NCI-H2196 treated with DMSO at 0.1 percent for 48 hours (cell line): ENCODE results near the gene FEM1A.
A peak's percentile ranks its signal among the peaks of the same experiment; 100 is the strongest.
"Not testable (repeated sequence)": the region's sequence is repeated elsewhere in the genome, so short reads cannot be mapped to it uniquely, and the experiment has no call there.

Experiments used
- DNase-seq: peaks from one replicate; lab custom pipeline; 2025; ENCODE audit not compliant: unreplicated experiment; lab: John Stamatoyannopoulos, UW

Gene FEM1A

DNA sequence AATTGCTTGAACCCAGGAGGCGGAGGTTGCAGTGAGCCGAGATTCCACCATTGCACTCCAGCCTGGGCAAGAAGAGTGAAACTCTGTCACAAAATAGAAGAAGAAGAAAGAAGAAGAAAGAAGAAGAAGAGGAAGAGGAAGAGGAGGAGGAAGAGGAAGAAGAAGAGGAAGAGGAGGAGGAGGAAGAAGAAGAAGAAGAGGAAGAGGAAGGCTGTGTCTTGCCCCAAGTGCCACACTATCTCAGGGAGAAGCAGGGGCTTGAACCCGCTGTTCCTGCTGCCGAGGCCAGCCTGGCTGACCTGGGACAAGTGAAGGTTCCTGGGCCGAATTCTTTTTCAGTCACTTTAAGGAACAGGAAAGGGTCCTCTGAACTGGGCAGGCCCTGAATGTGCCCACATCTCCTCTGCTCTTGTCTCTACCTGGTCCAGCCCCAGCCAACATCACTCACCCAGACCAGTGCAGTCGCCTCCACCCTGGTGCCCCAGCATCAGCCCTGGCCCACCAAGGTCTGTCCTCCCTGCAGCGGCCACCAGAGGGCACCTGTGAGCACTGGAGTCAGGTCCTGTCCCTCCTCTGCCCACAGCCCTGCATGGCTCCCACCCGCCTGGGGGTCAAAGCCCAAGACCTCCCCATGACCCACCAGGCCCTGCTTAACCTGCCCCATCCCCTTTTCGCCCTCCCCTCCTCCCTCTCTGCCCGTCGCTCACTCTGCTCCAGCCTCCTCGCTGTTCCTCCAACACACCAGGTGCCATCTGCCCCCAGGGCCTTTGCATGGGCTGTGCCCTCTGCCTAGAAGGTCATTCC, 20.0 kb downstream of the FEM1A start:
- DNase-seq, result peak; percentile 12

GRCh38 chr19:4814625-4815425, 23.3 kb downstream of the FEM1A start:
- no peak for DNase-seq

DNA sequence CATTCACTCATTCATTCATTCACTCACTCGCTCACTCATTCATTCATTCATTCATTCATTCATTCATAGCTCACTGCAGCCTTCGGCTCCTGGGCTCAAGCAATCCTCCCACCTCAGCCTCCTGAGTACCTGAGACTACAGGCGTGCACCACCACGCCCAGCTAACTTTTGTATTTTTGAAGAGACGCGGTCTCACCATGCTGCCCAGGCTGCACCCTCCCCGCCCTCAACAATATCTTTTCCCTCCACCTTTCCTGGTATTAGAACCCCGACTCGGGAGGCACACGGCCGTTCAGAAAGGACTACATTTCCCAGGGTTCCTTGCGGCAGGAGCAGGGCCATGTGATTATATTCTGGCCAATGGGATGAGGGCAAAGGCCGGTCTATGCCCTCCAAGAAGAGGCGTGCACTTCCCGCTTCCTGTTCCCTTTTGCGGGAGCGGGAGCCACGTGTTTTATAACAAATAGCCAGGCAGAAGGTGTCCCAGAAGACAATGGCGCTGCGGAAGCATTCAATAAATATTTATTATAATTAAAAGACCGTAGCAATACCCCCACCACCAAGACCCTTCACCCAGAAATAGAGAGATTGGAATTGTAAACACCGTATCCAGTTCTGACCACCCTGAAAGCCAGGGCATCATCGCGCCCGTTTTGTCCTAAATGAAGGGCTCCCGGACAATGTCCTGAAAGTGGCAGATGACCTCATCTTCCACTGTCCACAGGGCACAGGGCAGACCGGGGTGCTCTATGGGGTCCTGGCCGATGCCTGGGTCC, 24.1 kb downstream of the FEM1A start:
- DNase-seq, result peak; percentile 96

GRCh38 chr19:4816202-4816949, 24.8 kb downstream of the FEM1A start:
- peak; percentile 78 for DNase-seq

GRCh38 chr19:4816950-4817278, 25.4 kb downstream of the FEM1A start:
- no peak for DNase-seq

GRCh38 chr19:4817467-4818277, 26.1 kb downstream of the FEM1A start:
- no peak for DNase-seq

DNA sequence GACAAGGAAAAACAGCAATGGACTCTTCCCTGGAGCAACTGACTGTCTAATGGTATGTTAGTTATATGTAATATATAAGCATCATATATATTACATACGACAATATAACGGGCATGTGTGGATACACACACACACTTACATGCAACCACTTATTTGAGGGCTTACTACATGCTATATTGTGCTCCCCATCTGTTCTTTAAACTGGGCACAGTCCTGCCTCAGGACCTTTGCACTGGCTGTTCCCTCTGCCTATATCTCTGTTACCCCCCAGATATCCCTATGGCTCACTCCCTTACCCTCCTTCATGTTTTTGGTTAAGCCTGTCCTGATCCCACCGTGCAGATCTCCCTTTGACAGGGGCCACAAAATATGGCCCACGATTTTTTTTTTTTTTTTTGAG, 29.7 kb downstream of the FEM1A start:
- no peak for DNase-seq

DNA sequence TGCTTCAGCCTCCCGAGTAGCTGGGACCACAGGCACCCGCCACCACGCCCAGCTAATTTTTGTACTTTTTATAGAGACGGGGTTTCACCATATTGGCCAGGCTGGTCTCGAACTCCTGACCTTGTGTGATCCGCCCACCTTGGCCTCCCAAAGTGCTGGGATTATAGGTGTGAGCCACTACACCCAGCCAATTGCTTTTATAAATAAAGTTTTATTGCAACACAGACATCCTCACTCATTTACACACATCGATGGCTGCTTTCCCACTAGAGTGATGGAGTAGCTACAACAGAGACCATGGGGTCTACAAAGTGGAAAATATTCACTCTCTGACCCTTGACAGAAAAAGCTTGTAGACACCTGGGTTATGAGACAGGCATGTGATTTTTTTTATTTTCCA, 30.8 kb downstream of the FEM1A start:
- DNase-seq, result not testable (repeated sequence)

GRCh38 chr19:4823577-4823976, 32.0 kb downstream of the FEM1A start:
- DNase-seq, result no peak

DNA sequence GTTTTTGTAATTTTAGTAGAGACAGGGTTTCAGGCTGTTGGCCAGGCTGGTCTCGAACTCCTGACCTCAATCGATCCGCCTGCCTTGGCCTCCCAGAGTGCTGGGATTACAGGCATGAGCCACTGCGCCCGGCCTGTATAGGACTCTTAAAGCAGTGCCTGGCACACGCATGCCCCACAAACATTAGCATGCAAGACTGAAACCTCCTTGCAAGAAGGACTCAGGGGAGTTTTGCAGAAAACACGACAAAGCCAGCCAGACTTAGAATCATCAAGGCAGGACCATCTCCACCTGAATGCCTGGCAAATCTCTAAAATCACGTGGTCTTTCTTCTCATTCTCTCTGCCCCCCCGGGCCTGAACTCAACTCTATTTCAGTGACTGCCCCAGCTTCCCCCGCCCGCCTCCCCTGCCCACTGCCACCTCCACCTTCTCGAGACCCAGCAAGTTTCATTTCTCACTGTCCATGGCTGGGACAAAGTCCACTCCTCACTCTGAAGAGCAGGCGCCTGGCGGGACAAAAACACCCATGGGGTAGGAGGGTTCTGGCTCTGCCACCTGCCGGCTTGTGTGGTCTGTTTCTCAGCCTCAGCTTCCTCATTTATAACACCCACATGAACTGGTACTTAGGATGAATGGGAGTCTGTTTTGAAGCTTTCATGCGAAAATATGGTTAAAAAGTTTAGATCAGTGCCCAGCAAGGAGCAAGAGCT, 37.6 kb downstream of the FEM1A start:
- no peak for DNase-seq

GRCh38 chr19:4830332-4830731, 38.8 kb downstream of the FEM1A start:
- DNase-seq, result no peak

DNA sequence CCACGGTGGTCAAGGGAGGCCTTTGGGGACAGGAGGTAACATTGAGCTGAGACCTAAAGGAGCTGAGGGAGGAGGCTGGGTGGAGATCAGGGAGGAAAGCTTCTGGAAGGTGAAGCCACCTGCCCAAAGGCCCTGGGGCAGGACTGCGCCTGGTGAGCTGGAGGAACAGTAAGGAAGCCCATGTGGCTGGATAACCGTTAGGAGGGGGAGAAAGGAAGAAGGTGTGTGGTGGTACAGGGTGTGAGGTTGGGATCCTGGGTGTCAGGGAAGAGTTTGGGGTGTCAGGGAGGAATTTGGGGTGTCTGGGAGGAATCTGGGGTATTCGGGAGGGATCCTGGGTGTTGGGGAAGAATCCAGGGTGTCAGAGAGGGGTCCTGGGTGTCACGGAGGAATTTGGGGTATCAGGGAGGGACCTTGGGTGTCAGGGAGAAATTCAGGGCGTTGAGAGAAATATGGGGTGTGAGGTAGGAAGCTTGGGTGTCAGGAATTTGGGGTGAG, 39.3 kb downstream of the FEM1A start:
- no peak for DNase-seq

DNA sequence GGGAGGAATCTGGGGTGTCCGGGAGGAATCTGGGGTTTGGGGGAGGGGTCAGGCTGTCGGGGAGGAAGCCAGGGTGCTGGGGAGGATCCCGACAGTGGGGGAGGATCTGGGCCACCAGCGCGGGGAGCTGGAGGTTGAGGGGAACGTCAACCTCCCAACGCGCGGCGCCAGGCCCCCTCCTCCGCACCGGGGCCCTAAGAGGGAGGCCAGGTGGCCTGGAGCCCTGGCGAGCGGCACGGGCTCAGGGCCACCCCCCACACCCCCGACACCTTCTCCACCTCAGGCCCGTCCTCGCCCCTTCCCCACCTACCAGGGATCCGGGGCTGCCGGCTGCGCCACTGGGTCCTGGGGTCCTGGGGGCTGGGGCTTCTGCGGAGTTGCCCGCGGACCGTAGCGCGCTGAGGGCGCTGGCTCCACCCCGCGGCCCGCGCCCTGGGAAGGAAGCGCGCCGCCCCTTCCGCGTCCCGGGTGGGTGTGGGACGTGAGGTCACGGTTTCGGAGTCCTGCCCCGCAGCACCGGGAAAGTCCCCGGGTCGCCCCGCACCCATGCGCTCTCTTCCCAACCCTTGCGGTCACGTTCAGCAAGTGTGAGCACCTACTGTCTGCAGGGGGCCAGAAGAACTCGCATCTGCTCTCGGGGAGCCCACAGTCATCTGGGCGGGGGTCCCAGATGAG, 39.9 kb downstream of the FEM1A start, which contains the start of gene TICAM1:
TICAM1 (minus strand) TSS at position 409 of the 675 bp plus-strand sequence. CDS start 13,335 bp downstream, outside the sequence.
- DNase-seq, result no peak

GRCh38 chr19:4831979-4832340, 40.4 kb downstream of the FEM1A start:
- DNase-seq, result not testable (repeated sequence)

DNA sequence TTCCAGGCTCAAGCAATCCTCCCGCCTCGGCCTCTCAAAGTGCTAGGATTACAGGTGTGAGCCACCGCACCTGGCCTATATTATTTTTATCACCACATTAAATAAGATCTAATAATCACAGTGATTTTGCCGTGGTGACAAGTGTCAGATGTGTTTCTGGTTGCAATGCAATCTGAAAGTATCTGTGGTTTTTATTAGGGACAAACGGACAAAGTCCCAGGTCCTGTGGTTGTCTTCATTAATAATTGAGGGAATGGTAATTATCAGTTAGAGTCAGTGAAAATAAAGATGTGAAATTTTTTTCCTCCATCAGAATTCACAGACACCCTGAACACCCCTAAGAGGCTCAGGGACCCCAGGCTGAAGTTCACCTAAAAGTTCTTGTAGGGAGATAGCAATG, 41.2 kb downstream of the FEM1A start:
- no peak for DNase-seq

GRCh38 chr19:4839192-4839591, 47.7 kb downstream of the FEM1A start:
- DNase-seq, result no peak

- no peak for DNase-seq
Measured at GRCh38 chr19:4843647-4843965, 52.1 kb downstream of the FEM1A start.

DNA sequence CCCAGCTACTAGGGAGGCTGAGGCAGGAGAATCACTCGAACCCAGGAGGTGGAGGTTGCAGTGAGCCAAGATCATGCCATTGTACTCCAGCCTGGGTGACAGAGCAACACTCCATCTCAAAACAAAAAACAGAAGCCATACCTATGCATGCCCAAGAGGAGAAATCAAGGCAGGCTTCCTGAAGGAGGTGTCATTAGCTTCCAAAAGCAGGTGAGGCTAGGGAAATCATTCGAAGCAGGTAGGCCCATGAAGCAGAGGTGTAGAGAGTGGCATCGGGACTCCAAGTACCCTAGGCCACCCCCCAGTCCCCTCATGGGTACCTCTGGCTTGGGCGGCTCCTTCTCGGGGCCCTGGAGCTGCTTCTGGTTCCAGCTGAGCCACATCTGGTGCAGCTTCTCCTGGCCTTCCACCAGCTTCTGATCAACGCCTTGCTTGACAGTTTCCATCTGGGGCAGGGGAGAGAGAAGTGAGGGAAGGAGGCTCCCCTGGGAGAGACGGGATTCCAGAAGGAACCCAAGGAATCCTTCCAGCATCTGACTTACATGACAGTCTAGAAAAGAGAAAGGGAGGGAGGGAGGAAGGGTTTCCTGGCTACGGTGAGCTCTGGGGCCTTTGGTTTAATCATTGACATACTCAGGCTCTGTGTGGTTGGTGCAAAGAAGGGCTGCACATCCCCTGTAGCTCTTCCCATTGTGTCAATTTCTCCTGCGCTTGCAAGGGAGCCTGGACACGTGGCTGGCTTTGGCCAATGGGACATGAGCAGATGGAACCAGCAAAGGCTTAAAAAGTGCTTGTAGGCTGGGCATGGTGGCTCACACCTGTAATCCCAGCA, 53.0 kb downstream of the FEM1A start:
- no peak for DNase-seq
